Measurements from ENCODE around the gene ST6GALNAC3.

Gene ST6GALNAC3

DNA sequence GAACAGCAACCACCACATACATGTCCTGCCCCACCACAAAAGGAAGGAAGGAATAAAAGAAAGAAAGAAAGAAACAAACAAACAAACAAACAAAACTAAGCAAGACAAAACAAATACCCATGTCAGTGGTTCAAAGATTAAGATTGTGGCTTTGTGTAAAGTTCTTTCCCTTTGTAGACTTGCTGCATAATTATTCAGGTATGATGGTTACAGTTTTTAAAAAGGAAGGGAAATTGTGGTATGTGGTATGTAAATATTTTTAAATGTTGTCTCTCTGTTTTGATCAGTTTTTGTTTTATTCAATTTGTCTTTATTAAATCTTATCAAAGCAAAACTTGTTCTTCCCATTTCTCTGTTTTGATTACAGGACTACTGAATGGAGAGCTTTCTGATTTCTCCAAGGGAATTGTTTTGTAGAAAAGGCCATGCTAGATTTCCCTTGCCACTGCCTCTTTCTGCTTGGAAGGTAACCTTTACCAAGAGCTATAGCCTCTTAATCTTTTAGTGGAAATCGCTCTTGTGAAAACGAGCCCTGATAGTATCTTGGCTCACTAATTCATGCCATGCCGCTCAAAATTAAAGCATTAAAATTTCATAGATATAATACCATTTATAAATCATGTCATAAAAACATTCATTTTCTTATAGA, 502.5 kb downstream of the ST6GALNAC3 start:
- no peak for DNase-seq (ENCODE audit: low read depth)
- no peak overlapping the region for H3K4me3 ChIP-seq (ENCODE audit: low read length)
- TF ChIP-seq, protein P1, sequence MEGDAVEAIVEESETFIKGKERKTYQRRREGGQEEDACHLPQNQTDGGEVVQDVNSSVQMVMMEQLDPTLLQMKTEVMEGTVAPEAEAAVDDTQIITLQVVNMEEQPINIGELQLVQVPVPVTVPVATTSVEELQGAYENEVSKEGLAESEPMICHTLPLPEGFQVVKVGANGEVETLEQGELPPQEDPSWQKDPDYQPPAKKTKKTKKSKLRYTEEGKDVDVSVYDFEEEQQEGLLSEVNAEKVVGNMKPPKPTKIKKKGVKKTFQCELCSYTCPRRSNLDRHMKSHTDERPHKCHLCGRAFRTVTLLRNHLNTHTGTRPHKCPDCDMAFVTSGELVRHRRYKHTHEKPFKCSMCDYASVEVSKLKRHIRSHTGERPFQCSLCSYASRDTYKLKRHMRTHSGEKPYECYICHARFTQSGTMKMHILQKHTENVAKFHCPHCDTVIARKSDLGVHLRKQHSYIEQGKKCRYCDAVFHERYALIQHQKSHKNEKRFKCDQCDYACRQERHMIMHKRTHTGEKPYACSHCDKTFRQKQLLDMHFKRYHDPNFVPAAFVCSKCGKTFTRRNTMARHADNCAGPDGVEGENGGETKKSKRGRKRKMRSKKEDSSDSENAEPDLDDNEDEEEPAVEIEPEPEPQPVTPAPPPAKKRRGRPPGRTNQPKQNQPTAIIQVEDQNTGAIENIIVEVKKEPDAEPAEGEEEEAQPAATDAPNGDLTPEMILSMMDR (IDR thresholded peaks at IDR 0.05; ENCODE audit: insufficient read depth, low read depth, low read length, missing control alignments) = no peak

DNA sequence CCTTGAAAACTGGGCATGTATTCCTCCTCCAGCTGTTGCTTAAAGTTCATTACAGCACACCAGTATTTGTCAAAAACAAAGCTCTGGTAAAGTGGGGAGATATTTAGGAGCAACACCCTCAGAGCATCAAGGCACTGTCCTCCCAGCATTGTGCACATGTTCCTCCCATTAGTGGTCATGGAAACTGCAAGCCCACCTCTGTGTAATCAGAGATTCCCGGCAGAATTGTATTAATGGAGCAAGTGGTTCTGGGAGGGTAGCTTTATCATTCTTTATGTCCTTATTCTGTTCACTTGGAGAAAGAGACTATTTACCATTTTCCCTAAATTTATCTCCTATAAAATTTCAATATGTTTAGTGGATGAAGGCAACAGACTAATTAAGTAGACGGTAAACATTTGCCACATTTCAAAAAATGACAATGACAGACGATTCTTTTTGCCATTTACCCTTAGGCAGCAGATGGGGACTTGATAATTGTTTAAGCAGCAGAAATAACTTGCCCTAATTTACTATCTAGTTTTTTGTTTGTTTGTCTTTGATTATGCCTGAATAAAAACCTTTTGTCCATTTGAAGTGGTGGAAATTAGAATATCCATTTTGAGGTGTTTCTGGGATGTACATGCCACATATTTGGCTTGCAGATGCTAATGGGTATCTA, 503.1 kb downstream of the ST6GALNAC3 start:
- no peak overlapping the region for H3K4me3 ChIP-seq (ENCODE audit: low read length)
- TF ChIP-seq, protein P1 (IDR thresholded peaks at IDR 0.05; ENCODE audit: insufficient read depth, low read depth, low read length, missing control alignments) = no peak
- no peak for DNase-seq (ENCODE audit: low read depth)

- DNase-seq (ENCODE audit: low read depth) = no peak
- TF ChIP-seq, protein P1 (IDR thresholded peaks at IDR 0.05; ENCODE audit: insufficient read depth, low read depth, low read length, missing control alignments) = no peak
- H3K4me3 ChIP-seq (ENCODE audit: low read length) = no peak overlapping the region
Measured at GRCh38 chr1:76580206-76580605, 505.7 kb downstream of the ST6GALNAC3 start.

- no peak overlapping the region for H3K4me3 ChIP-seq (ENCODE audit: low read length)
- DNase-seq (ENCODE audit: low read depth) = no peak
- TF ChIP-seq, protein P1 (IDR thresholded peaks at IDR 0.05; ENCODE audit: insufficient read depth, low read depth, low read length, missing control alignments) = no peak
Measured at GRCh38 chr1:76581712-76582111, 507.2 kb downstream of the ST6GALNAC3 start.

- H3K4me3 ChIP-seq (ENCODE audit: low read length) = no peak overlapping the region
- no peak for DNase-seq (ENCODE audit: low read depth)
- TF ChIP-seq, protein P1 (IDR thresholded peaks at IDR 0.05; ENCODE audit: insufficient read depth, low read depth, low read length, missing control alignments) = no peak
Measured at GRCh38 chr1:76583235-76583868, 508.8 kb downstream of the ST6GALNAC3 start.

GRCh38 chr1:76583875-76584477, 509.4 kb downstream of the ST6GALNAC3 start:
- TF ChIP-seq, protein P1 (IDR thresholded peaks at IDR 0.05; ENCODE audit: insufficient read depth, low read depth, low read length, missing control alignments) = no peak
- DNase-seq (ENCODE audit: low read depth) = no peak
- H3K4me3 ChIP-seq (ENCODE audit: low read length) = no peak overlapping the region

Data from epithelial cell of esophagus (primary cell).